GM18868 (cell line): ENCODE results near the gene EEF1AKMT3.

Experiments used
- ATAC-seq: cut with Tn5 transposase; IDR thresholded peaks from one replicate; pipeline ENCODE4 v1.9.1; 2021; ENCODE audit warnings: mild to moderate bottlenecking, moderate library complexity; ENCODE audit not compliant: unreplicated experiment

Gene EEF1AKMT3

GRCh38 chr12:57734591-57734990 is 37.8 kb upstream of the EEF1AKMT3 start:
- ATAC-seq = no peak

- ATAC-seq = no peak
These were observed 37.1 kb upstream of the EEF1AKMT3 start for GRCh38 chr12:57735198-57735855.

- no peak for ATAC-seq
These were observed 36.3 kb upstream of the EEF1AKMT3 start for GRCh38 chr12:57735952-57736740.

- no peak for ATAC-seq
These were observed 35.5 kb upstream of the EEF1AKMT3 start for GRCh38 chr12:57736741-57737466.

- no peak for ATAC-seq
These were observed 34.6 kb upstream of the EEF1AKMT3 start for GRCh38 chr12:57737467-57738460.

GRCh38 chr12:57738661-57739237 is 33.7 kb upstream of the EEF1AKMT3 start, which contains the start of gene AGAP2:
AGAP2 (minus strand) TSS chr12:57738742; CDS start chr12:57738246, 496 bp downstream.
- ATAC-seq = no peak

GRCh38 chr12:57739387-57739786 is 33.0 kb upstream of the EEF1AKMT3 start:
- ATAC-seq = no peak

GRCh38 chr12:57739914-57740538 is 32.4 kb upstream of the EEF1AKMT3 start:
- no peak for ATAC-seq

- ATAC-seq = peak; percentile 47
These were observed 31.6 kb upstream of the EEF1AKMT3 start for GRCh38 chr12:57740656-57741412.

GRCh38 chr12:57741413-57741789 is 31.0 kb upstream of the EEF1AKMT3 start:
- no peak for ATAC-seq

GRCh38 chr12:57741844-57742738 is 30.3 kb upstream of the EEF1AKMT3 start:
- ATAC-seq = peak; percentile 68

GRCh38 chr12:57743769-57744168 is 28.6 kb upstream of the EEF1AKMT3 start:
- no peak for ATAC-seq

GRCh38 chr12:57744194-57744776 is 28.1 kb upstream of the EEF1AKMT3 start:
- peak; percentile 42 for ATAC-seq

- ATAC-seq = peak; percentile 80
These were observed 27.5 kb upstream of the EEF1AKMT3 start, which contains the start of gene TSPAN31 for GRCh38 chr12:57744777-57745484. TSPAN31 (plus strand) TSS chr12:57745039; CDS start chr12:57745155, 116 bp downstream.

GRCh38 chr12:57745485-57745881 is 26.9 kb upstream of the EEF1AKMT3 start:
- ATAC-seq = no peak

- no peak for ATAC-seq
These were observed 26.4 kb upstream of the EEF1AKMT3 start for GRCh38 chr12:57746025-57746424.

GRCh38 chr12:57749061-57749460 is 23.4 kb upstream of the EEF1AKMT3 start:
- no peak for ATAC-seq
